Right lobe of liver (tissue), 4 donors: ENCODE results near the gene PRM2.

ENCODE experiments used
- CTCF ChIP-seq, 4 donors: fragments of 200-600 bp in 3 of 4; fragments of 450-650 bp in 1 of 4; IDR thresholded peaks; one replicate each; pipeline versions ENCODE4 v1.5.1 to v1.8.0; 2016 to 2022; ENCODE audit warnings: antibody characterized with exemption in 4 of 4, mild to moderate bottlenecking in 2 of 4
- POLR2A ChIP-seq: fragments of 450-650 bp; IDR thresholded peaks from one replicate; pipeline ENCODE4 v1.6.1; 2017; ENCODE audit warnings: antibody characterized with exemption, mild to moderate bottlenecking
- donor health status: DM: no; HTN: no; CAD: no.
- donor health status: DM: no; HTN: no; CAD: no.
- donor health status: DM: no; HTN: yes; CAD: no.

DNA sequence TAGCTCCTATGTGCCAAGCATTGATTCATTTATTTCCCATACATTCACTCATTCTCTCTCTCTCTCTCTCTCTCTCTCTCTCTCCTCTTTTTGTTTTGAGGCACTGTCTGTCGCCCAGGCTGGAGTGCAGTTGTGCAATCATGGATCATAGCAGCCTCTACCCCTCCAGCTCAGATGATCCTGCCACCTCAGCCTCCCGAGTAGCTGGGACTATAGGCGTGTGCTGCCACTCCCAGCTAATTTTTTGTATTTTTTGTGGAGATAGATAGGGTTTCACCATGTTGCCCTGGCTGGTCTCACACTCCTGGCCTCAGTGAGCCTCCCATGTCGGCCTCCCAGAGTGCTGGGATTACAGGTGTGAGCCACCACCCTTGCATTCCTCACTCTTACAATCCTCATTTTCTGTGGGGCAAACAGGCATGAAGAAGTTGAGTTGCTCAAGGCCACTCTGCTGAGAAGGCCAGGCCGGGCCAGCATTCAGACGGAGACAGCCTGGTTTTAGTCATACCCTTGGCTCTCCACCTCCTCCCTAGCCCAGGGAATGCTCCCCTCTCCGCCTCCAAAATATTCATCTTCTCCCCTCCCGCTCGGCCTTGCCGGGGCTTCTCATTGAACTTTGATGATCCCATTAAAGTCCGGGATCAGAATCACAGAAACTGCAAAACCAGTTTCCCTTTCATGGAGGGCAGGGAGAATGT is 765 bp upstream of the PRM2 start:
- no peak for TF ChIP-seq CTCF (IDR thresholded peaks at IDR 0.05)
- TF ChIP-seq POLR2A: no peak
